ENCODE data around the gene NUDT13. TPM values are rescaled to one million over a fixed set of nuclear protein-coding genes. Genes with fewer than 3 reads are reported as not detected.
"Not testable (repeated sequence)": the region's sequence is repeated elsewhere in the genome, so short reads cannot be mapped to it uniquely, and the experiment has no call there.

Gene NUDT13
- total RNA-seq, 2 experiments from 2014 or later, result 1.3 TPM

GRCh38 chr10:73150633-73151413, 40.6 kb downstream of the NUDT13 start:
- CTCF ChIA-PET, POLR2A ChIA-PET: not testable (repeated sequence)

GRCh38 chr10:73152009-73152408, 41.8 kb downstream of the NUDT13 start:
- POLR2A ChIA-PET, result no interaction called here
- CTCF ChIA-PET, result interaction anchor here (0.5 to 1.0 kb wide), 2 partner anchors 11 to 308 kb away, joined by 3 read pairs; no protein-coding TSS in a partner anchor

GRCh38 chr10:73156054-73156453, 45.8 kb downstream of the NUDT13 start:
- POLR2A ChIA-PET, result no interaction called here
- CTCF ChIA-PET, result no interaction called here

GRCh38 chr10:73159038-73159648, 48.9 kb downstream of the NUDT13 start:
- ChIA-PET POLR2A (interaction anchor here (0.6 kb wide), 1 partner anchor 650 kb away, joined by 3 read pairs; no protein-coding TSS in a partner anchor), CTCF (interaction anchor here (0.7 to 3.5 kb wide), 4 partner anchors 10 to 21 kb away, joined by 3 to 18 read pairs (median 4); partner anchors contain the start of genes ECD and FAM149B1)

GRCh38 chr10:73161079-73161478, 50.8 kb downstream of the NUDT13 start:
- CTCF ChIA-PET, result interaction anchor here (3.5 kb wide), 1 partner anchor 8 kb away, joined by 18 read pairs; the partner anchor contains the start of genes ECD and FAM149B1
- POLR2A ChIA-PET, result no interaction called here

GRCh38 chr10:73161662-73162061, 51.4 kb downstream of the NUDT13 start:
- CTCF ChIA-PET, result no interaction called here
- POLR2A ChIA-PET, result no interaction called here

- ChIA-PET CTCF (interaction anchor here (1.0 kb wide), 1 partner anchor 11 kb away, joined by 3 read pairs; no protein-coding TSS in a partner anchor), POLR2A (no interaction called here)
Observed at GRCh38 chr10:73163096-73163495, 52.8 kb downstream of the NUDT13 start.

GRCh38 chr10:73166972-73167371, 56.7 kb downstream of the NUDT13 start:
- CTCF ChIA-PET, result interaction anchor here (4.3 kb wide), 1 partner anchor 8 kb away, joined by 18 read pairs; no protein-coding TSS in a partner anchor
- POLR2A ChIA-PET, result interaction anchor here (3.2 kb wide), 1 partner anchor 71 kb away, joined by 17 read pairs; the partner anchor contains the start of gene P4HA1

- CTCF ChIA-PET, result interaction anchor here (4.3 kb wide), 1 partner anchor 8 kb away, joined by 18 read pairs; no protein-coding TSS in a partner anchor
- POLR2A ChIA-PET, result interaction anchor here (3.2 kb wide), 1 partner anchor 71 kb away, joined by 17 read pairs; the partner anchor contains the start of gene P4HA1
Observed at GRCh38 chr10:73167458-73167782, 57.2 kb downstream of the NUDT13 start.

GRCh38 chr10:73167783-73168464, 57.7 kb downstream of the NUDT13 start, which contains the start of the genes ECD and FAM149B1:
Gene ECD, minus strand, starts transcription at chr10:73168008. Its CDS starts 4,071 bp downstream, at chr10:73163937.
Gene FAM149B1, plus strand, starts transcription at chr10:73168119. Its CDS starts 221 bp downstream, at chr10:73168340.
- ChIA-PET POLR2A (interaction anchor here (2.2 to 3.2 kb wide), 2 partner anchors 72 to 79 kb away, joined by 8 to 17 read pairs; partner anchors contain the start of genes DNAJC9 and P4HA1), CTCF (interaction anchor here (1.4 to 4.3 kb wide), 3 partner anchors 9 to 72 kb away, joined by 4 to 18 read pairs (median 6); partner anchors contain the start of gene P4HA1)

GRCh38 chr10:73168465-73168803, 58.2 kb downstream of the NUDT13 start:
- ChIA-PET CTCF (interaction anchor here (1.4 to 4.3 kb wide), 3 partner anchors 9 to 73 kb away, joined by 4 to 18 read pairs (median 6); partner anchors contain the start of gene P4HA1), POLR2A (interaction anchor here (2.2 to 3.2 kb wide), 2 partner anchors 72 to 79 kb away, joined by 8 to 17 read pairs; partner anchors contain the start of genes DNAJC9 and P4HA1)

- POLR2A ChIA-PET, result interaction anchor here (2.2 to 3.2 kb wide), 2 partner anchors 73 to 78 kb away, joined by 8 to 17 read pairs; partner anchors contain the start of genes DNAJC9 and P4HA1
- CTCF ChIA-PET, result interaction anchor here (0.7 to 4.3 kb wide), 4 partner anchors 10 to 503 kb away, joined by 3 to 18 read pairs (median 5); partner anchors contain the start of gene P4HA1
Observed at GRCh38 chr10:73169320-73169719, 59.1 kb downstream of the NUDT13 start.

- ChIA-PET POLR2A (no interaction called here), CTCF (interaction anchor here (1.0 kb wide), 1 partner anchor 792 kb away, joined by 3 read pairs; no protein-coding TSS in a partner anchor)
Observed at GRCh38 chr10:73172867-73173266, 62.6 kb downstream of the NUDT13 start.

- CTCF ChIA-PET, result no interaction called here
- POLR2A ChIA-PET, result no interaction called here
Observed at GRCh38 chr10:73174148-73174925, 64.1 kb downstream of the NUDT13 start.

Other genes with a start within 250 kb of the NUDT13 start
- not detected for gene OIT3, start 216.7 kb upstream of the NUDT13 start, total RNA-seq
- not detected for gene PLA2G12B, start 155.6 kb upstream of the NUDT13 start, total RNA-seq
- gene P4HA1, start 13.6 kb upstream of the NUDT13 start, total RNA-seq, result 10 to 100 TPM; 51.9 to 54.2 TPM
- gene ECD, start 57.6 kb downstream of the NUDT13 start, total RNA-seq, result 10 to 100 TPM; 34.0 to 34.8 TPM
- gene FAM149B1, start 57.7 kb downstream of the NUDT13 start, total RNA-seq, result 10 to 100 TPM; 11.9 to 15.1 TPM
- 10 to 100 TPM; 66.6 to 68.9 TPM for gene DNAJC9, start 136.8 kb downstream of the NUDT13 start, total RNA-seq
- 100 to 1,000 TPM; 148 to 150 TPM for gene MRPS16, start 142.2 kb downstream of the NUDT13 start, total RNA-seq
- under 1 TPM; 0.72 to 0.82 TPM for gene CFAP70, start 248.4 kb downstream of the NUDT13 start, total RNA-seq